LNCaP clone FGC (cell line): ENCODE measurements around the gene KANK4.

Source experiments
- DNase-seq: peaks from one replicate; pipeline ENCODE4 v3.0.0-alpha.2; 2011; ENCODE audit warnings: low read depth
- H3K4me3 ChIP-seq: 2 replicates; pipeline ENCODE4 v1.5.1; 2011; ENCODE audit warnings: mild to moderate bottlenecking, low read depth, low read length, control low read depth
- CTCF ChIP-seq: IDR thresholded peaks from 2 replicates; pipeline ENCODE4 v1.5.1; 2012; ENCODE audit warnings: mild to moderate bottlenecking; ENCODE audit not compliant: control insufficient read depth, insufficient read depth; ENCODE audit errors: extremely low read depth

KANK4 gene

GRCh38 chr1:62233926-62234450 is 85.2 kb downstream of the KANK4 start:
- DNase-seq, result no peak
- no peak for TF ChIP-seq CTCF
- no peak overlapping the region for H3K4me3 ChIP-seq

- no peak overlapping the region for H3K4me3 ChIP-seq
- no peak for TF ChIP-seq CTCF
- no peak for DNase-seq
These were observed 86.4 kb downstream of the KANK4 start for GRCh38 chr1:62232871-62233278.

- DNase-seq, result no peak
- TF ChIP-seq CTCF, result no peak
- no peak overlapping the region for H3K4me3 ChIP-seq
These were observed 88.5 kb downstream of the KANK4 start for GRCh38 chr1:62230718-62231117.

GRCh38 chr1:62229932-62230331 is 89.3 kb downstream of the KANK4 start:
- DNase-seq, result no peak

GRCh38 chr1:62229468-62229867 is 89.8 kb downstream of the KANK4 start:
- TF ChIP-seq CTCF, result no peak
- DNase-seq, result no peak
- H3K4me3 ChIP-seq, result no peak overlapping the region

More at GRCh38 chr1:62229932-62230331, 89.3 kb downstream of the KANK4 start:
- TF ChIP-seq CTCF, result no peak
- no peak overlapping the region for H3K4me3 ChIP-seq

- H3K4me3 ChIP-seq, result no peak overlapping the region
- no peak for TF ChIP-seq CTCF
- DNase-seq, result no peak
These were observed 90.4 kb downstream of the KANK4 start for GRCh38 chr1:62228883-62229187.

GRCh38 chr1:62228136-62228882 is 90.9 kb downstream of the KANK4 start:
- no peak for TF ChIP-seq CTCF
- no peak overlapping the region for H3K4me3 ChIP-seq
- DNase-seq, result no peak
